Measurements from ENCODE around the gene GATAD2B. TPM values are rescaled to one million over a fixed set of nuclear protein-coding genes. Genes with fewer than 3 reads are reported as not detected.

The GATAD2B gene
- 15.1 TPM for polyA plus RNA-seq (2012; ENCODE audit: insufficient read depth, insufficient read length, low read depth)

DNA sequence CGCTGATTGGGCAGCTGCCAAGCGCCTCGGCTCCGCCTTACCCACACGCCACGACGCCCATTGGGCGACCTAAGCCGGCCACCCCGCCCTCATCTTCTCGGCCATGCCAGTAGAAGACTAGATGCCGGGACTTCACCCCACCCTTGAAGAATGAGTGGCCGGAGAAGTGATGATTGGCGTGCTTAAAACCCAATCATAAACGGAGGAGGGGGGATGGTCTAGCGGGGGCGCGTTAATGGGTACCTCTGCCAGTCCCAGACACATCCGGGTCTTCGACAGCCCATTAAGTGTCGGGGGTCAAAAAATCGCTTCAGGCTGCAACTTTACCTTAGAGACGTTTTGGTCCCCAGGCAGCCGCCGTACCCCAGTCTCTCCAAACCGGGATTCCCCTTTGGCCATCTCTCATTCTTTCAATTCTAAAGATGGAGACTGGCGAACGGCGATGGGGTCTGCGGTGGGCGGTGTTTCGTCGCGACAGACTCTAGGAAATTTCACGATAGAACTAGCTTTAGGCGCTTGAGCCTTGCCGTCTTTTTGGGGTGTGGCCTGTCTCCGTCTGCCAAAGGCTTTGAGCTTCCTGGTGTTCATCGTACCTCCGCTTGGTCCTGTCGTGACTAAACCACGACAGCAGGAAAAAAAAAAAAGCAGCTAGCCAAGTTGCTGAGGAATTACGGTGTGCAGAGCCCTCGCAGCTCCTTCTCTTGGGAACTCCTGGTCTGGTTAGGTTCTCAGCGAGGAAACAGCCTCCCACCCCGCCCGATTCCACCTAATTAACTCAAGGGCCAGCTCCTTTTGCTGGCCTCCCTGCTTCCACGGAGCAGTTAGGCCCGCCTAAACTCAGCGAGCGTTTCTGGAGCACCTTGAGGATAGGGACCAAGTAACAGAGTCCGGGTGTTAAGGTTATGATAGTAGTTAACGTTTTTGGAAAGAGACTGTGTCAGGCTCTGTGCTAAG, at the start of gene GATAD2B:
GATAD2B (minus strand) TSS at position 1 of the 954 bp plus-strand sequence. CDS start 94,625 bp downstream, outside the sequence.
- H3K4me3 ChIP-seq (ENCODE audit: low read depth, low read length): peak within 1 kb of the TSS; percentile 94
- H3K4me1 ChIP-seq: peaks cover 10% of the 10 kb centered on the region
- H3K9me3 ChIP-seq: no peaks in the 10 kb centered on the region
- TF ChIP-seq, protein P1, sequence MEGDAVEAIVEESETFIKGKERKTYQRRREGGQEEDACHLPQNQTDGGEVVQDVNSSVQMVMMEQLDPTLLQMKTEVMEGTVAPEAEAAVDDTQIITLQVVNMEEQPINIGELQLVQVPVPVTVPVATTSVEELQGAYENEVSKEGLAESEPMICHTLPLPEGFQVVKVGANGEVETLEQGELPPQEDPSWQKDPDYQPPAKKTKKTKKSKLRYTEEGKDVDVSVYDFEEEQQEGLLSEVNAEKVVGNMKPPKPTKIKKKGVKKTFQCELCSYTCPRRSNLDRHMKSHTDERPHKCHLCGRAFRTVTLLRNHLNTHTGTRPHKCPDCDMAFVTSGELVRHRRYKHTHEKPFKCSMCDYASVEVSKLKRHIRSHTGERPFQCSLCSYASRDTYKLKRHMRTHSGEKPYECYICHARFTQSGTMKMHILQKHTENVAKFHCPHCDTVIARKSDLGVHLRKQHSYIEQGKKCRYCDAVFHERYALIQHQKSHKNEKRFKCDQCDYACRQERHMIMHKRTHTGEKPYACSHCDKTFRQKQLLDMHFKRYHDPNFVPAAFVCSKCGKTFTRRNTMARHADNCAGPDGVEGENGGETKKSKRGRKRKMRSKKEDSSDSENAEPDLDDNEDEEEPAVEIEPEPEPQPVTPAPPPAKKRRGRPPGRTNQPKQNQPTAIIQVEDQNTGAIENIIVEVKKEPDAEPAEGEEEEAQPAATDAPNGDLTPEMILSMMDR (IDR thresholded peaks at IDR 0.05; ENCODE audit: low read depth, low read length): no peak
- peaks cover 15% of the 10 kb centered on the region for H3K36me3 ChIP-seq
- no peaks in the 10 kb centered on the region for H3K27me3 ChIP-seq
- DNase-seq: peak; percentile 100

DNA sequence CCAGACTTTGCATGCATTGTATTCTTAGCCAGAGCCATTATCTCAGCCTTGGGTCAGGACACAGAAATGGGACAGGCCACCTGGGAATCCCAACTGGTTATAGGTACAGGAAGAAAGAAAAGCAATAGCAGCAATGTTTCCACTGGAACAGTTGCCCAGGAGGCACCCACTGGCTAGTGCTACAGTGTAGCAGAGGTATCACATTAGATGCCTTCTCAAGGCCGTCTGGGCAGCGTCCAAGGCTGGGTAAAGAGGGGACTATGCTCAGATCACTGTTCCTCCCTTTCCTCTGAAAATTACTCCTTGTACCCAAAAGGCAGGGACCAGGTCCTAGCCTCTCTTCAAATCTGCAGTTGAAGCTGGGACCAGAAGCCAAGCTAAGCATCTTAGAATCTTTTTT, 47.6 kb upstream of the GATAD2B start:
- H3K36me3 ChIP-seq: peaks cover 17% of the 10 kb centered on the region

DNA sequence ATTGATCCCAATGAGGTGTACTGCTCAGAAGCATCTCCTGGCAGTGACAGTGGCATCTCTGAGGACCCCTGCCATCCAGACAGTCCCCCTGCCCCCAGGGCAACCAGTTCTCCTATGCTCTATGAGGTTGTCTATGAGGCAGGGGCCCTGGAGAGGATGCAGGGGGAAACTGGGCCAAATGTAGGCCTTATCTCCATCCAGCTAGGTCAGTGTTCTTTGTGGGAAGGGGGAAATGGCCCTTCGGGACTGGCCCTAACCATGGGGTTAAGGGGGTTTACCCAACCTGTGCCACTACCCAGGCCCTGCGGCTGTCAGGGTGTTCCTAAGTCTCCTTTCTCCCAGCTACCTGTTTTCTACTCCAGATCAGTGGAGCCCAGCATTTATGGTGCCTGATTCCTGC, 46.2 kb upstream of the GATAD2B start:
- Histone ChIP-seq H3K4me3 (ENCODE audit: low read depth, low read length) (peak overlapping the region; percentile 85), H3K4me1 (no peaks in the 10 kb centered on the region)

More for the DNA sequence above, 47.6 kb upstream of the GATAD2B start:
- Histone ChIP-seq H3K27me3 (no peaks in the 10 kb centered on the region), H3K4me3 (ENCODE audit: low read depth, low read length) (no peak overlapping the region), H3K9me3 (no peaks in the 10 kb centered on the region), H3K4me1 (no peaks in the 10 kb centered on the region)
- TF ChIP-seq, protein P1 (IDR thresholded peaks at IDR 0.05; ENCODE audit: low read depth, low read length): no peak
- DNase-seq: no peak

DNA sequence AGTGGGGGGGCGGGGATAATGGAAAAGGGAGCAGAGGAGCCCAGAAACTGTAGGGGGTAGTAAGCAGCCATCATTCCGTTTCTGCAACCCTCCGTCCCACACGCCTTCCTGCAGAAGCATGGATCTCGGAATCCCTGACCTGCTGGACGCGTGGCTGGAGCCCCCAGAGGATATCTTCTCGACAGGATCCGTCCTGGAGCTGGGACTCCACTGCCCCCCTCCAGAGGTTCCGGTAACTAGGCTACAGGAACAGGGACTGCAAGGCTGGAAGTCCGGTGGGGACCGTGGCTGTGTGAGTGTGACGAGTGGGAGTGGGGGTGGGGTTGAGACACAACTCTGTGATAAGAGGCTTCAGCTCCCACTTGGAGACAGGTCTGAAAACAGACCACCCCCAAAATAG, 45.6 kb upstream of the GATAD2B start:
- TF ChIP-seq, protein P1 (IDR thresholded peaks at IDR 0.05; ENCODE audit: low read depth, low read length): no peak
- H3K4me3 ChIP-seq (ENCODE audit: low read depth, low read length): peak overlapping the region; percentile 85
- peak; percentile 37 for DNase-seq
- H3K9me3 ChIP-seq: no peaks in the 10 kb centered on the region
- no peaks in the 10 kb centered on the region; the same call in 1 of the 2 replicates for H3K36me3 ChIP-seq
- no peaks in the 10 kb centered on the region for H3K27me3 ChIP-seq
- no peaks in the 10 kb centered on the region for H3K4me1 ChIP-seq

More for the DNA sequence above, 46.2 kb upstream of the GATAD2B start:
- peaks cover 5% of the 10 kb centered on the region for H3K36me3 ChIP-seq
- TF ChIP-seq, protein P1 (IDR thresholded peaks at IDR 0.05; ENCODE audit: low read depth, low read length): no peak
- H3K9me3 ChIP-seq: no peaks in the 10 kb centered on the region
- no peak for DNase-seq
- no peaks in the 10 kb centered on the region for H3K27me3 ChIP-seq

DNA sequence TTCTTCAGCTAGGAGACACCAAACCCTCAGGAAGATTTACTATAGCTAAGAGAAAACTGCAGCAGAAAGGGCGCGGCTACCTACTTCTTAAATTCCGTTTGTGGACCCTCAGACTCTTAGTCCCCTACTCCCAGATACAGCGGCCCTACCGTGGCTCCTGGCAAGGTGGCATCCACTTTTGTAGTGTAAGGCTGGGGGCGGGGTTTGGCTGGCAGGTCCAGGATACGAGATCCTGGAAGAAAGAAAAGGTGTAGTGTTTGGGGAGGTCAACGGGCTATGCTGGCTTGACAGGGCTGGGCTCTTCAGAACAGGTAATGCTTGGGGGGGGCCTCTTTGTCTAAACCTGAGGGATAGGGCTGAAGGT, 45.2 kb upstream of the GATAD2B start:
- Histone ChIP-seq H3K36me3 (no peaks in the 10 kb centered on the region), H3K4me3 (ENCODE audit: low read depth, low read length) (peak overlapping the region; percentile 85), H3K27me3 (no peaks in the 10 kb centered on the region), H3K9me3 (no peaks in the 10 kb centered on the region), H3K4me1 (no peaks in the 10 kb centered on the region)
- TF ChIP-seq, protein P1 (IDR thresholded peaks at IDR 0.05; ENCODE audit: low read depth, low read length): no peak
- DNase-seq: peak; percentile 35
